D721Med (cell line): ENCODE results near the gene BGN.

Experiments
- DNase-seq: peaks from one replicate; pipeline ENCODE4 v3.0.0; 2011; ENCODE audit warnings: low spot score; ENCODE audit not compliant: insufficient read length
- FAIRE-seq: peaks from 2 replicates; lab custom pipeline; 2011; peaks lifted over from hg19 to GRCh38; lab: Jason Lieb, UNC
- TF ChIP-seq, protein P1 (sequence below): IDR thresholded peaks from 2 replicates; pipeline ENCODE4 v1.5.1; 2012; ENCODE audit warnings: mild to moderate bottlenecking, control low read depth; ENCODE audit not compliant: insufficient read depth; ENCODE audit errors: missing control alignments

The BGN gene

DNA sequence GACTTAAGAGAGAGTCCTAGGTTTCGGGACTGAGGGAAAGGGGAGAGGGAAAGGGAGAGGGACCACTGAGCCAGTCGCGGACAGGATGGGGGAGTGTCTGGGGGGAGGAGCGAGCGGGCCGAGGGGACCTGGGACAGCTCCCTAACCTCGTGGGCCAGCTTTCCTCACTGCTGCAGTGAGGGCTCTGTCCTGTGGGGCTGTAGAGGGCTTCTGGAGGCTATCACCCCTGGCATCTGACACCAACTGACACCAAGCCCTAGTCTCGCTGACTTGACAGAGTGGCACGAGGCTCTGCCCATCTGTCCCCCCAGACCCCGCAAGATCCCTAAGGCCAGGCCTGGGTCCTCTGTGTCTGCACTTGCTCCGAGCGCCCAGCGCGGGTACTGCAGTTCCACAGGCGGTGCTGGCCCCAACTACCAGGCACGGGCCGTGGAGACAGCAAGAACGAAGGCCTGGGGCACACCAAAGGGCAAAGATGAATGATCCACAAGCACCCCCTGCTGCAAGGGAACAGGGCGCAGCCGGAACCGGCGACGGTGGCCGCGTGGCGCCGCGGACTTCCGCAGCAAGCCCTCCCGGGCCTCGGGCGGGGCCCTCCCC, 24.9 kb upstream of the BGN start:
- DNase-seq (no peak), FAIRE-seq (no peak)
- TF ChIP-seq, protein P1, sequence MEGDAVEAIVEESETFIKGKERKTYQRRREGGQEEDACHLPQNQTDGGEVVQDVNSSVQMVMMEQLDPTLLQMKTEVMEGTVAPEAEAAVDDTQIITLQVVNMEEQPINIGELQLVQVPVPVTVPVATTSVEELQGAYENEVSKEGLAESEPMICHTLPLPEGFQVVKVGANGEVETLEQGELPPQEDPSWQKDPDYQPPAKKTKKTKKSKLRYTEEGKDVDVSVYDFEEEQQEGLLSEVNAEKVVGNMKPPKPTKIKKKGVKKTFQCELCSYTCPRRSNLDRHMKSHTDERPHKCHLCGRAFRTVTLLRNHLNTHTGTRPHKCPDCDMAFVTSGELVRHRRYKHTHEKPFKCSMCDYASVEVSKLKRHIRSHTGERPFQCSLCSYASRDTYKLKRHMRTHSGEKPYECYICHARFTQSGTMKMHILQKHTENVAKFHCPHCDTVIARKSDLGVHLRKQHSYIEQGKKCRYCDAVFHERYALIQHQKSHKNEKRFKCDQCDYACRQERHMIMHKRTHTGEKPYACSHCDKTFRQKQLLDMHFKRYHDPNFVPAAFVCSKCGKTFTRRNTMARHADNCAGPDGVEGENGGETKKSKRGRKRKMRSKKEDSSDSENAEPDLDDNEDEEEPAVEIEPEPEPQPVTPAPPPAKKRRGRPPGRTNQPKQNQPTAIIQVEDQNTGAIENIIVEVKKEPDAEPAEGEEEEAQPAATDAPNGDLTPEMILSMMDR, result no peak

DNA sequence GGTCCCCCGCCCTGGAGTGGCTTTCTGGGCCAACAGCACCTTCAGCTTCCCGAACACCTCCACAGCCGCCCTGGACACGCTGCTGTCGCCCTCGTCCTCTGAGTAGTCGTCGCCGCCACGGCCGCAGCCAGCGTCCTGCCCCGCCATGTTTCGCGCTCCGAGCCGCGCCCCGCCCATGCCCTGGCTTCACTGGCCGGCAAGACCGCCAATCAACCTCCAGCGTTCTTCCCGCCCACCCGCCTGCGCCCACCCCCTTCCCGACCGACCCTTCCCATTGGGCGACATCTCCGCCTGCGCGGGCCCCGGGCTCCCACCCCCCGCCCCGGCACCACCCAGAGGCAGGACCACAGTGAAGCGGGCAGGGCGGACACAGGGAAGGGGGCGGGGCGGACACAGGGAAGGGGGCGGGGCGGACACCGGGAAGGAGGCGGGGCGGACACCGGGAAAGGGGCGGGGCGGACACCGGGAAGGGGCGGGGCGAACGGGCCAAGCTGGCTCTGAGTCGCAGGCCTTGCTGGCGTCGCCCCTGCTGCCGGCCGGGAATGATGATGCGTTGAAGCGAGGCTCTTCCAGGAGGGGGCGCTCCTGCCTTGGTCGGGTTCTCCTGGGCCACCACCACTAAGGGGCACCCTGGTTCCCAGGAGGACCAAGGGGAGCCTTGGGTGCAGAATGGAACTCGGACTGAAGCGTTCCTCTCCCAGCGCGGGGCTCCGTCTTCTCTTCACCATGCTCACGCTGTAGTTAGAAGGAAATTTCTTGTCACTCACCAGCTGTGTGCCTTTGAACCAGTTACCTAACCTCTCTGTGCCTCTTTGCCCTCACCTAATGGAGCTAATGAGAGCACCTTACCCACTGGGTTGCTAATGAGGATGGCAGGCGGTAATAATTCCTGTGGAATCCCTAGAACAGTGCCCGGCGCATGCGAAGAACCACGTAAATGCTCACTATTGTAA, 24.1 kb upstream of the BGN start, which contains the start of gene HAUS7:
TSS of gene HAUS7 (minus strand) at position 166 of the 953 bp plus-strand sequence. CDS start at position 147, 19 bp downstream.
- FAIRE-seq, result no peak

DNA sequence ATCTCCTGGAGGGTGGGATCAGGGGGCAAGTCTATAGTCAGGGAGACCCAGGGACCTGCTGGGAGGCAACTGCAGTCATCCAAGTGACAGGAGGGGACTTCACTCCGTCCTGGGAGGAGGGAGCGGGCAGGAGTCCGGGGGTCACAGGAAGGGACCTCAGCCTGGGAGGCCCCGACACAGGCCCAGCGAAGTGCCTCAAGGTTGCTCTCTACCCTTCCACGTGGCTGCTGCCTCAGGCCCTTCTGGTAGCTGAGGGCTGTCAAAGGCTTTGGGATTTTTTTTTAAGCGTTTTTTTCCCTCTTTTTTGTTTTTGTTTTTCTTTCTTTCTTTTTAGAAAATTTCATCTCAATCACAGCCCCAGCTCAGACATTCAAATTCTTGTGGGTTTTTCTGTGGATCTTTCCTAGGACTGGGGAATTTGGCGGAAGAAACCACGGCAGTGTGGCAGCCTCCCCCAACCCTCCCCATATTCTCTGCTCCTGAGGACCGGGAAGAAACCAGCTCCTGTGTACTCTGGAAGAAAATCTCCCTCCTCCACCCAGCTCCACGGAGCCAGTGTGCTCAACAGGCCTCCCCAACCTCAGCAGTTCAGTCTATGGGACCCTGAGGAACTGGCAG, 23.0 kb upstream of the BGN start:
- FAIRE-seq (no peak), DNase-seq (no peak)

More for the DNA sequence above, 24.1 kb upstream of the BGN start, which contains the start of gene HAUS7:
- peak; percentile 77 for DNase-seq
- TF ChIP-seq, protein P1, result peak; percentile 62

DNA sequence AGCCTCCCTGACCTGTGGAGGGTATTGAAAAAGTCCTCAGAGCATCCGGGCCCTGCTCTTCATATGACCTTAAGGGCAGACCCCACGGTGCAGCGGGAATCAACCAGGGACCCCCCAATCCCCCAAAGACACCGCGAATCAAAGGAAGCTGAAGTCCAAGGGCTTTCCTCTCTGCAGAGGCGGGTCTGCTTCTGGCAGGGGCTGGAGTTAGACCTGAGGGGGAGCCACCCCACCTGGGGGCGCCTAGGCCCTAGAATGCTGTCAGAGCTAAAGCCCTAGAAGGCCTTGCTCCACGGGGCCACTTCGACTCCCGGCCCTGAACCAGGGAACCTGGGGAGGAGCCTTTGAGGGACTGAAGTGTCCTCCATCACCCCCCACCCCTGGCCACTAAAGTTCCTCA, 21.7 kb upstream of the BGN start:
- TF ChIP-seq, protein P1, result no peak
- DNase-seq, result no peak
- FAIRE-seq, result no peak

More for the DNA sequence above, 23.0 kb upstream of the BGN start:
- TF ChIP-seq, protein P1, result no peak

DNA sequence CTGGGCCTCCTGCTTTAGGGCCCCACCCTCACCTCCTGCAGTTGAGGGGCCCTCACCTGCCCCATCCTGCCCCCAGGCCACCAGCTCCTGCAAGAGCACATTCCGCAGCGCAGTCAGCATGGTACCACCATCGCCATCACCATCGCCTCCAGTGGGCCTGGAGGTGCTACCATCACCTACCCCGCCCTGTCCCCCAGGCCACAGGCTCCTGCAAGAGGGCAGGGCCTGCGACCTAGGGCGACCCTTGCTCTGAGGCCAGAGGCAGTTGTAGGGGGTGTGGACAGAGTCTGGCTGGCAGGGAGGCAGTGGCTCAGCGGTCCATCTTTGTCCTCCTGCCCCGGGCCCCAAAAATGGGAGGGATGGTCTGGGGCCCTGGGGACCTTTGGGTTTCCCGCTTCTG, 20.5 kb upstream of the BGN start:
- no peak for DNase-seq
- TF ChIP-seq, protein P1, result no peak
- no peak for FAIRE-seq

DNA sequence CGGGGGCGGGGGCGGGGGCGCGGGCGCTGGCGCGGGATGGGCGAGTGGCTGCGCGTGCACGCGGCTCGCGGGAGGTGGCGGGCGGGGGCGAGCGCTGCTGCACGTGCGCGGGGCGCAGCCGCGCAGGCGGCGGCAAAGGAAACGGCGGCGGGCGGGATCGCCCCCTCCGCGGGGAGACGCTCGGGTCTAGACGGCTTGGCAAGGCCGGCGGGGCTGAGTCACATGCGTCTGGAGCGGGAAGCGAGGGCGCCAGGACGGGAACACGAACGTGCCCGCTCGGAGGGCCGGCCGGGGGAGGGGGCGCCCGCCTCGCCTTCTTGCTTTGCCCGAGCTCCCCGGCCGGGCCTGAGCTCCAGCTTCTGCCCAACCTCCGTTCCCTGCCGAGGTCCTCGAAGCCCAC, 20.1 kb upstream of the BGN start:
- FAIRE-seq (no peak), DNase-seq (no peak)
- TF ChIP-seq, protein P1, result no peak
